Measurements from ENCODE around the gene DMRT2.

The DMRT2 gene

DNA sequence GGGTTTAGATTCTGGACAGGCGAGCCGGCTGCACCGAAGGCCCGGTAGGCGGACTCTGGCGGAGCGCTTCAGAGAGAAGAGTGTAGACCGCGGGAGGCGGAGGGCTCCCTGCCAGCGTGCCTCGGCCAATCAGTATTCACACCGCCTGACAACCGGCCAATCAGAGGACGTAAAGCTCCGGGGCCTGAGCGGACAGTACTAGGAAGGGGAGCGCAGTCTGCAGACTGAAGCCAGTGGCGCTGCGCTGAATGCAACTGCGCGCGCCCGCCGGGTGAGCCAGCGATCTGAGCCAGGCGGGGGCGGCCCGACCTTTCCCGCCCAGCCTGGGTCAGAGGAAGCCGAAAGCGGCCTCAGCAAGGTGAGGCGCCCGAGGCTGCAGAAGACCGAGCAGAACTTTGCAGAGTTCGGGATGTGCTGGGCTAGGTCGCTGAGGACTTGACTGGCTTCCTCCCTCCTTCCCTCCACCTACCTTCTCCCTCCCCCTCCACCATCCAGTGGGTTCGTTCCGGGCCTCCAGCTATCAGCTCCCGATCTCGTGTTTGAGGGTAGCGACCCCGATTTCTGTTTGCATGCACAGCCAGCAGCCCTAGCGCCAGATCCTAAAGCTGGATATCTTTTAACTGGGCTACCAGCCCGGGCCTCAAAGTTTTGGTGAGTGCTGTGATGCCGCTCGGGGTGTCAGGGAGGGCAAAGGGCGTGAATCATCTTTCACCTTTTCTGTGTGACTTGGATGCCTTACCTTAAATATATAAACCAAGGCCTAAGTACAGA lies at the start of gene DMRT2:
Gene DMRT2, plus strand, starts transcription at position 233 of the 771 bp plus-strand sequence. CDS start 1,257 bp downstream, outside the sequence.
- peak; percentile 17 for DNase-seq

DNA sequence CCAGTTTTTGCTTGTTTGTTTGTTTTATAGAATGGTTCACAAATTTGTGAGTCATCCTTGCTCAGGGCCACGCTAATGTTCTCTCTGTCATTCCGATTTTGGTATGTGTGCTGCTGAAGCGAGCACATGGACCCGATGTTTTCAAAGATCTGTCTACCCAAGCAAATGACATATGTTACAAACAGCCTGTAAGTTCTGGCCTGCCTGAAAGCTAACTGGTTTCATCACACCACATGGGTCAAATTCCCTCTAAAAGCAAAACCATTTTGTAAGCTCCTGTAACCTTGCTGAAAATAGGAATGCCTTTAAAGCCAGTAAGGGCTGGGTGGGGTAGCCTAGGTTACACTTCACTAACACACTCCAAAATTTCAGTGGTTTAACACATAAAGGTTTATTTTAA lies 48.3 kb upstream of the DMRT2 start:
- DNase-seq = no peak

DNA sequence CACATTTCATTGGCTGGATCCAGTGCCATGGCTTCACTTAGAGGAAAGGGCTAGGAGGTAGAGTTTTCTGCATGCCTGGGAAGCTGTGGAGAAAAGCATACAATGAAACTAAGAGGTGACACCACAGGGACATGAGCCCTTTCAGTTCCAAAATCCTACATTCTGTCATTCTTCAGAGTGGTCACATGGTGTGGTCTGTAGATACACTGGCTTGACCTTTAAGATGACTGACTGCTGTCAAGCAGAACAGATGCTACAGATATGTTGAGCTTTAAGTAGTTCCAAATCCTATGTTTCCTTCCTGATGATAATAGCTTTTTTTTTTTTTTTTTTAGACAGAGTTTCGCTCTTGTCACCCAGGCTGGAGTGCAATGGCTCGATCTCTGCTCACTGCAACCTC lies 47.5 kb upstream of the DMRT2 start:
- no peak for DNase-seq

DNA sequence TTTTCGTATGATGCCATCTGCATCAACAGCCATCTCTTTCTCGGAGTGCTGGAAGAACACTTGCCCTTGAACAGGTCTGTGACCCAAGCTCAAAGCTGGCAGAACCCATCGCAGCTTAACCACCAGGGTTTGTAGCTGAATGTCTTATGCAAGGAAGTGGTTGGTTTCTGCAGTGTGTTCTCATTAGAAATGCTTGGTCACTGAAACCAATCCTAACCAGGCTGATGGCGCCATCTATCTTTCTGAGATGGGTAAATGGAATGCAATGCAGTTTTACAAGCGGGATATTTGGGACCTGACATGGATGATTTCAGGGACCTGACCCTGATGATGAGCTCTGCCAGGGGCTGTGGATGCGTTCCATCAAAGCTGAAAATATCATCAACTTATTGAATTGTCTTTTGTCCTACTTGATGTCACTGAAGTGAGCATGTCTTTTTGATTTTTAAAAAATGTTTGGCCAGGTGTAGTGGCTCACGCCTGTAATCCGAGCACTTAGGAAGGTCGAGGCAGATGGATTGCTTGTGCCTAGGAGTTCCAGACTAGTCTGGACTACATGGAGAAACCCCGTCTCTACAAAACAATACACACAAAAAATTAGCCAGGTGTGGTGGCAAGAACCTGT lies 45.0 kb upstream of the DMRT2 start:
- peak in 1 of 2 donors; percentile 27 for DNase-seq

DNA sequence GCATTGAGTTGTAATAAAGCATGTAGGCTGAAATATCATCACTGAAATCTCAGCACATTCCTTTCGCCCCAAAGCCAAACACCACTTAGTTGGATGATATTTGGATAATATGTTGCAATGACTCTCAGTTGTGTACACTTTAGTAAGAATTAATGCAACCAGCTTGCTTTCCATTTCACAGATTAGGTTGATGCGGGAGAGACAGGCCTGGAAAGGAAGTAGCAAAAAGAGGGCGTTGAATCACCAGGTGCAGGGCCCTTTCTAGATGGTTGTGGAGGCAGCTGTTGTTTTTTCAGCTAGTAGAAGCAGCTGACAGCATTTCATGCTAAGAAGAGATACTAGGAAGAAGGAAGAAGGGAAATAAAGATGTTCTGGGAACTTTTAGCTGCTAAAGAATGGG lies 42.8 kb upstream of the DMRT2 start:
- no peak for DNase-seq

DNA sequence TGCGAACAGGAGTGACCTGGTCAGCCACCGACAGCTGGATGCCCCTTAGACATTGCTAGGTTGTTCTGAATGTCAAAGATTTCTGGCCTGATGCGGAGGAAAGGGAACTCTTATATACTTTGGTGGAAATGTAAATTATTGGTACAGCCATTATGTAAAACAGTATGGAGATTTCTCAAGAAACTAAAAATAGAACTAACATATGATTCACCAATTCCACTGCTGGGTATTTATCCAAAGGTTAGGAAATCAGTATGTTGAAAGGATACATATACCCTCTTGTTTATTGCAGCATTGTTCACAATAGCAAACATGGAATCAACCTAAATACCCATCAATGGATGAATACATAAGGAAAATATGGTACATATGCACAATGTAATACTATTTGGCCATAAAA lies 41.9 kb upstream of the DMRT2 start:
- DNase-seq = no peak

DNA sequence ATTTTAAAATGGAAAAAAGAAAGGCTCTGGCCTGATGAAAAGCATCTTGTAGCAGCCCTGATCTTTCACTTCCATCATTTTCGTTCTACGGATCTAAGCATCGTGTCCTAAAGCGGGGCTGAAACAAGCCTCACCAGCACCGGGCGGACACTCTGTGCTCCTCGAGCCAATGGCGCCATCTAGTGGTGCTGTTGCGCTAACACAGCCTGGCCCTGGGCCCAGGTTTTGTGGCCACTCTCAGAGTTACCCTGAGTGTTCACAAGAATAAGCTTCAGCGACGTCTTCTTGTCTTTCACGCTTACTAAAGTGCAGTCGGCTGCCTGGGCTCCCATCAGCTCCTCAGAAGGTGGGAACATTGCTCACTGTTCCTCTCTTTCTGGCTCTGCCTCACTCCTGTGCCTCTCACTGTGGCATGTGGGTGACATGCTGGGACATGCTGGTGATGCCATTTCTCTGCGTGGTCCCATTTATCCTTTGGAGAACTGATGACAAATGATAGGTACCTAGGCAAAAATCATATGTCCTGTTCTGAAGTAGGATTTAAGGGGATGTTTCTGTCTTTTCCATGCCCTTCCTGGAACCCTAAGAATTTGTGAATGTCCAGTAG lies 41.0 kb upstream of the DMRT2 start:
- DNase-seq = peak; percentile 61 to 72

DNA sequence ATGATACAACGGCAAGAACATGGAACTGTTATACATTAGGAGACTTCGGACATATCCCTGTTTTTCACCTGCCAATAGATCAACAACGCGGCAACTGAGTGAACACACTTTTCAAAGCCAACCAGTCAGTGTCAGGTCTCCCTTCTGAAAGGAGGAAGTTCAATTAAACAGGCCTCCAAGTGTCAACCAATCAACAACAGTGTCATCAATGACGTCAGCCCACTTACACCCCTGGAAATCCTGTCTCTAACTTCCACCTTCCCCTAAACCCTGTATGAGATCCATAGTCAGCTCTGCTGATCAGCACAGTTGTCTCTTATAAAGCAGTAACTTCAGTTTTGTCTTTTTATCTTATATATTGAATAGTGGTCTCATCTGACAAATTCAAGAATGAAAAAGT lies 37.1 kb upstream of the DMRT2 start:
- DNase-seq = no peak

DNA sequence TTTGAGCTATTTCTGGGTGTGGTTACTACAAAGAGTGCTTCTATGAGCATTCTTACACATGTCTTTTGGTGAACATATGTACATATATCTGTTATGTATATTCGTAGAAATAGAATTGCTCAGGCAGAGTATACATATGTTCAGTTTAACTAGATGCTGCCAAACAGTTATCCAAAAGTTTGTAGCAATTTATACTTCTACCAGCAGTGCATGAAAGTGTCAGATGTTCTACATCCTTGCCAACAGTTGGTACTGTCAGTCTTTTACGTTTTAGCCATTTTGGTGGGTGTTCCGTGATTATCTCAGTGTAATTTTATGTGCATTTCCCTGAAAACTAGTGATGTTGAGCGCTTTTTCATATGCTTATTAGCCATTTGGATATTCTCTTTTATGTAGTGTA lies 35.9 kb upstream of the DMRT2 start:
- DNase-seq = no peak

DNA sequence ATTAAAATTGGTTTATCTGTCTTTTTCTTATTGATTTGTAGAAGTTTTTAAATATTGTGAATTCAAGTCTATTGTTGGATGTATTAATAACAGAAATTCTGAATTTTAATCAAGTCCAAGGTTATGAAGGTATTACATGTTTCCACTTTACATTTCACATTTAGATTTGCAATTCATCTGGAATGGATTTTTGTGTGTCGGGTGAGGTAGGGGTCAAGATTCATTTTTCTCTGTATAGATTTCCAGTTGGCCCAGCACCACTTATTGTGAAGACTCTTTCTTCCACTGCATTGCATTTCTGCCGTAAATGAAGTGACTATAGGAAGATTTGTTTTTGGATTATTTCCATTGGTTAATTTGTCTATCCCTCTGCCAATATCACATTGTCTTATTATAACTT lies 35.5 kb upstream of the DMRT2 start:
- DNase-seq = no peak

DNA sequence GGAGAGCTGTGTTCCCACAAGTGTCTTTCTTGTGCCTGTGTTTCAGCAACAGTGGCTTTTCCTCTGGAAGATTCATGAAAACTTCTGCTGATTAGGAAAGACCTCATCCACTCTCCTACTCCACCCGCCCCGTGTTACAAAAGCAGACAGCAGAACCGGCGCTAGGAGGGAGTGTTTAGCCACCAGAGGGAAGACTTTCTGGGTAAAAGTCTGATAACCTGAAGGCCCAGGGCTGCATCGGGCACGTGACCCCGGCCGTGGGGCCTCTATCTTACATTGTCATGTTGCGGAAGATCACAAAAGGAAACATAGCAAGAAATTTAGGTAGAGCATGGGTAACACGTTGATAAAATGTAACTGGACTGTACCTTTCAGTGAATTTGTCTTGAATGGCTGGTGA lies 32.0 kb upstream of the DMRT2 start:
- peak in 1 of 2 donors; percentile 26 for DNase-seq

DNA sequence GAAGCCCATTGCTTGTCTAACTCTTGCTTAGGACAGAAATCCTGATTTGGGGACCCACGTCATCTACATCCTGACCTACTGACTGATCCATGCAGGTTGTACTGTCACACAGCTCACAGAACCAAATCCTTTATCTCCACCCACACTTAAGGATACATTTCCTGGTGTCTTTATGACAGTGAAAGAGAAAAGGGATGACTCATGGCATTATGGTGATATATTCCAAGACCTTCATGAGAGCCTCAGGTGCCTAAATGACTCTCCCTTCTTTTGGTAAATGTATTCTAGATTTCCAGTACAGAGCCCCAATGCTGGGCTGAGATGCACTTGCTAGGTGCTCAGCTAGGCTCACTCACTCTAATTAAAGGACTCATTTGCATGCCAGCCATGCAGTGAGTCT lies 26.0 kb upstream of the DMRT2 start:
- DNase-seq = no peak

DNA sequence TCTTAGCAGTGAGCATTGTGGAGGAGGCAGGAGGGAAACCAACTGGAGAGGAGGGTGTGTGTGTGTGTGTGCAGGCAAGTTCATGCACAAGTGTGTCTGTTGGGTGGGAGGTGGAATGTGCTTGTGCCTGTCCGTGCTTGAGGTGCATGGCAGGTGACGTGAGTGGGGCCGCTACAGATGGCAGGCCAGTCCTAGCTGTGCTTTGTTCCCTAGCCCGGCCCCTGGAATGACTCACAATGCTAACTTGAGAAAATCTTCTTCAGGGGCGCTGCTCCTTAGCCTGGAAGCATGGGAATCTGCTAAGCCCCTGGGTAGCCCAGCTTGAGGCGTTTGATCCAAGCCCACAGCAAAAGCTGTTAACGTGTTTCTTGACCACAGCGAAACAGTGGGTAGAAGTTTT lies 25.0 kb upstream of the DMRT2 start:
- DNase-seq = no peak

DNA sequence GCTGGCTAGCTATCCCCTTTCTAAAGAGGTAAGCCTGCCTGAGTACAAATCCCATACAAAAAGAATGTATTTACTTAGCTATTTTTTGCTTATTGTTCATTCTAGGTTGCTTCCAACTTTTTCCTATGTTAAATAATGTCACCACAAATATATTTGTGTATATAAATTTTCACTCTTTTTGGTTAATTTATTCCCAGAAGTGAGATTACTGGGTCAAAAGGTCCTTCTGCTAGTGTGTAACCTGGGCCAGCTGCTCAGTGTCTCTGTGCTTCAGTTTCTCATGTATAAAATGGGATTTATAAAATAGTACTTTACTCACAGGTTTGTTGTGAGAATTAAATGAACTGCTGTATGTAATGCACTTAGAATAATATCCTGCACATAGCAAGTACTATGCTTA lies 23.9 kb upstream of the DMRT2 start:
- DNase-seq = no peak

DNA sequence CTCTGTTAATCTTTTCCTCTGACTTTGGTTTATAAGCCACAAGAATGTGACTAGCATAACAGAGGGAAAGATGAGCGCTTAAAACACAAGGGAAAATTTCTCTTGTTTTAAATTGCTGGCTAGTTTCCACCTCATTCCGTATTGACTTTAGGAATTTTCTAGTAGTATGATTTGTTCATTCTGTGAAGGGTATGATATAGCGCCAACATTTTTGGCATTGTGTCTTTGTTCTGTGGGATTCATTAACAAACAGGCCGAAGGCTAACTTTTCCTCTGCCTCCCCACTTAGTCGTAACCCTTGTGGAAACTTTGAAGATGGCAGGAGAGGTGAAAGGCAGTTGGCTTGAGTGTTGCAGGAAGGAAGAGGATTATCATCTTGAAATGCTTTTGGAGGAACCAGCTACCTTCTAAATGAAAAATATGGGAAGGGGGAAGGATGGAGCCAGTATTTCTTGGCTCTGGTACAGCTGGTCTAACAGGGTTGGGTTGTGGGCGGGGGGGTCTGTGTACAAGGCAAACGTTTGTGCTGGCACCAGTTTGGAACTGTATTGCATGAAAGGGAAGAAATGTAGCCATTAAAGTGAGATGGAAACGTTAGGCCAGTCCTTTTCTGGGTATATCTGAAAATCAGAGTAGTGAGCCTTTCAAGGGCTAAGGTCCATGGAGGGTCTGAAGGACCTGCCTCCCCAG lies 21.5 kb upstream of the DMRT2 start:
- DNase-seq = no peak

DNA sequence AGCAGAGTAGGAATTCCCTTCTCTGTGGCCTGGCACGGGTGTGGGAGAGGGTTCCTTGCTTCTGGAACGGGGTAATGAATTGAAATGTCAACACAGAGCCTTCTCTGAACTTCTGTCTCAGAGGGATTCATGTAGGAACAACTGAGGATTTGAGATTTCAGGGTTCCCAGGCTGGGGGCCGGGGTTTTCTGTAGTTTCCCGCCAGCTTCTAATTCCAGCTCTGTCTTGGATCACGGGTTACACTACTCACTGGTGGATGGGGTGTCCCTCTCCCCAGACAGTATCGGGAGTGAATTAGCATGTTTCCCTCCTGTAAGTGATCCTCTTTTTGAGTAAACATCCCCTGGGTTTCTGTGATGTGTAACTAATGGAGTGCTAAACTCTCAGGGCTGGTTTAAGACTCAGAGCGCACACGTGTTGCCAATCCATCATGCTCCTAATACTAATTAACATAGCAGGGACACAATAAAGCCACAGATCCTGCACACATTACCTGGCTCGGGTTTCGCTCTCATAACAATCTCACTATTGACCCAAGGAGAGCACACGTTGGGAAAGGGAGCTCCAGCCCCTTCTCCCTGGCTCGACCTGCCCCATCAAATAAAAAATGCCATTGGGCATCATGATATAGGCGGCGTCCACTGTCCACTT lies 18.1 kb upstream of the DMRT2 start:
- no peak for DNase-seq

DNA sequence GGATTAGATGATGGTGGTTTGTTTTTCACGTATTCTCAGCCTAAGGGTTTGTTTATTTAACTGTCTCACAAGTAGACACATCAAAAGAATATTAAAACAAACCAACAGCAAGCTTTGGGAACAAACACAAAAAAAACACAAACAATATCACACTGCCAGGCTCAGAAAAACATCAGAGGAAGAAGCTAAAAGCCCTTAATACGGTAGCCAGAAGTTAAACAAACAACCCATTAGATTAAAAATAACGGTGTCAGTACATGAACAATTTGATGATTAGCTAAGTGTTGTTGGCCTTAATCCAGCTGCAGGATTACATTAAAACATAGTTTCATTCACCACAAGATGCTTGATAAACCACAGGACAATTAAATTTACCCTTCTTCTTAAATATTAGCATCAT lies 15.9 kb upstream of the DMRT2 start:
- DNase-seq = no peak

DNA sequence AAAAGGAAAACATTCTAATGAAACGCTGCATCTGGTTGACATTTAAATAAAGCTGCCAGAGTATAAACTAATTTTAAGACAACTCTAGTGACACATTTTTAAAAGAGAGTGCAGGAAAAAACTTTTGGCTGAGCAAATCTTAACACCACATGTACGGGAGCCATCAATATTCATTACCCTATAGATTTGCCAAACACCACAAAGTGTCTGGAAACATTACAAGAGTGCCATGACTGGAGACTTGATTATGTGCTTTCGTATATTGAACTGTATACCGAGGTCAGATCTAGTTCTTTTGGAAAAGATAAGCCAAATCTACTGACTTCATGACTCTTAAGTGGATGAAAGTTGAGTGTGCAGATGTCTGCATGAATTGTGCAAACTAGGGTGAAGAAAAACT lies 10.6 kb upstream of the DMRT2 start:
- DNase-seq = no peak

DNA sequence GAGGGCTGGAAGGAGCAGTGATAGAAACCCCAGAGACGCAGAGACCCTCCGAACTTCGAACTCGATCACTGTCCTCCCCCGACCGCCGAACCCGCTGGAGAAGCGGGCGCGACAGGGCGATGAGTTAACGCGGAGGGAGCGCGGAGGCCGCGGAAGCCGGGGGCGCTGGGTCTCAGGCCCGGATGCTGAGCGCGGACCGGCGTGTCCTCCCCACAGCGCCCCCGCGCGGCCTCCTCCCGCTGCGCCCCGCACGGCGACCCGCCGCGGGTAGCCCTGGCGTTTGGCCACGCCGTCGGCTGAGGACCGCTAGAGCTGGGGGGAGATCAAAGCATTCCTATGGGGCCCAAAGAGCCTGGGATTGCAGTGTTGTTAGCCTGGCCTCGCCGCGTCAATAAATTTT lies 7.7 kb upstream of the DMRT2 start:
- DNase-seq = no peak

DNA sequence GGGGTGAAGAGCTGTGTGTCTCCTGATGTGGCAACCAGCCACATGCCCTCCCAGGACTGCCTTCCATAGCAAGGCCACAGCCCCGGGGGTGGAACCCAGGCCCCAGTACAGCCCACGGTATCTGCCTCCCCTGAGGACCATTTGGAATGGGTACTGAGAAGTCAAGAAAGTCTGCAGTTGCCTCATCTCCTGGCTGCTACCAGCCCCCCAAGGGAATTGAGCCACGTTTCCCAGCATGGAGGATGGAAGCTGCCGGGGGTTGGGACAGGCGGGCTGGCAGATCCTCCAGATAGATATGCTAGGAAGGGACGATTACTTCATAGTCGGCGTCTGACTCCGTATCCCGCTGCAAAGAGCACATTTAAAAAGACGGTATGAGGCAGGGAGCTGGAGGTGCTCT lies 5.5 kb upstream of the DMRT2 start:
- DNase-seq = no peak

DNA sequence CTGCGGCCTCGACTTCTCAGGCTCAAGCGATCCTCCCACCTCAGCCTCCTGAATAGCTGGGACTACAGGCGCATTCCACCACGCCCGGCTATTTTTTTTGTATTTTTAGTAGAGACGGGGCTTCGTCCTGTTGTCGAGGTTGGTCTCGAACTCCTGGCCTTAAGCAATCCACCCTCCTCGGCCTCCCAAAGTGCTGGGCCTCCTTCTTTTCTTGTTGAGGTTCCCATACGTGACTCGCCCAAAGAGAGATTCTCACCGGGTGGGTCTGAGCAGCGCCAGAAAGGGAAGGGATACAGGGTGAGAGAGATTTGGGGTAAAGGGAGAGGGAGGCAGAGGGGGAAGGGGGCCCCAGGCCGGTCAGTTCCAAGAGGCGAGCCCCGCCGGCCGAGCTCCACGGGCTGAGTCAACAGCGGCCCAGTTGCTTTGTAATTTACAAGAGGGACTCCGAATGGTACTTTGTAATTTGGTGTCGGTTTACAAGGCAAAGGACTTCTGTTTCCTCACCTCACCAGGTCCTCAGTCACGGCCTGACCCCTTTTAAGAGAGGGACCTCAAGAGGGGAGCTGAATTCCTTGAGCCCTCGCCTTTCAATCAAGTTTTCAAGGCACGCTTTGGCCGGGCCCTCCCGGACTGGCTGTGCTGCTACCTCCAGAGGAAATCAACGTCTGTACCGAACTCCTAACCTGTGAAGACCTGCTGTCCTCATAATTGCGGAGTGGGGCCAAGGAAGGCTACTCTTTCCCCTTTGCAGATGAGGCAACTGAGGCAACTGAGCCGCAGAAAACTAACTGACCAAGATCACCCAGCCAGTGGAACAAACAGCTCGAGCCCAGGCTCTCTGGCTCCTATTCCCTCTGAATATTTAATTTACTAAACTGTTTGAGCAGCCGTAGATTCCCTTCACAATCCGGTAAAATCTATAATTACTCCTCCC lies 3.3 kb upstream of the DMRT2 start:
- DNase-seq = no peak

DNA sequence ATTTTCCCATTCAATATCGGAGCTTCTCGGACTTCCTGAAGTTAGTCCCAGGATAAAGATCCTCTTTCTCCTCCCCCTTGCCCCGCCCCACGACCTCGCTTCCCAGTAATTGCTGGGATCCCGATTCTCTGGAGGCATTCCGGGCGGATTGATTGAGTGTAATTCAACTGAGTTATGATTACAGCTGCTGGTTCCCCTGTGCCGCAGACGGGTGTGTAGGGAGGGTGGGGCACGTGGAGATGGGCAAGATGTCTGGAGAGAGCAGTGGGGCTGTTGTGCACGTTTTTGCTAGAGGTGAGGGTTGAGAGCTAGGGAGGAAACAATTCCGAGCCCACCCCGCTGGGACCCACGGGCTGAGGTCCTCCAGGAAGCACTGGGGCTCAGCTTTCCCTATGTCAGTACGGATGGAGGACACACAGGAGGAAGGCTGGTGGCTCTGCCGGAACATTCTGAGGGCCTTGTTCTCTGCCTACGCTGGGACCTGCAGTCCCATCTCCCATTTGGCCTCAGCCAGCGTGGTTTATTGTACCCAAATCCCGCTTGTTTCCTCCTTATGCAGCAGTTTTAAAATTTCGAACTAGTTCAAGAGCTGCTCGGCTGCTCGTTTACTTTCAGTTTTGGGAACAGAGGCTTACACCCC lies 2.4 kb upstream of the DMRT2 start:
- DNase-seq = peak in 1 of 2 donors; percentile 21
